ENCODE measurements around the gene IFNE.
A peak's percentile ranks its signal among the peaks of the same experiment; 100 is the strongest.

The IFNE gene

GRCh38 chr9:21482213-21482612 is at the start of gene IFNE:
Gene IFNE, minus strand, starts transcription at chr9:21482313. Its CDS starts 619 bp downstream, at chr9:21481694.
- no peak for DNase-seq

GRCh38 chr9:21528123-21528808 is 46.2 kb upstream of the IFNE start:
- DNase-seq = no peak

GRCh38 chr9:21527579-21527978 is 45.5 kb upstream of the IFNE start:
- DNase-seq = no peak

- no peak for DNase-seq
Measured at GRCh38 chr9:21525174-21525573, 43.1 kb upstream of the IFNE start.

- no peak for DNase-seq
Measured at GRCh38 chr9:21524099-21524830, 42.2 kb upstream of the IFNE start.

- no peak for DNase-seq
Measured at GRCh38 chr9:21523021-21524014, 41.2 kb upstream of the IFNE start.

- no peak for DNase-seq
Measured at GRCh38 chr9:21522348-21522747, 40.2 kb upstream of the IFNE start.

- no peak for DNase-seq
Measured at GRCh38 chr9:21521448-21521847, 39.3 kb upstream of the IFNE start.

GRCh38 chr9:21520501-21521228 is 38.6 kb upstream of the IFNE start:
- no peak for DNase-seq

GRCh38 chr9:21519855-21520434 is 37.8 kb upstream of the IFNE start:
- DNase-seq = no peak

- no peak for DNase-seq
Measured at GRCh38 chr9:21516796-21517195, 34.7 kb upstream of the IFNE start.

GRCh38 chr9:21513431-21513830 is 31.3 kb upstream of the IFNE start:
- no peak for DNase-seq

- no peak for DNase-seq
Measured at GRCh38 chr9:21510806-21511205, 28.7 kb upstream of the IFNE start.

GRCh38 chr9:21507483-21507790 is 25.3 kb upstream of the IFNE start:
- DNase-seq = no peak

GRCh38 chr9:21506626-21507482 is 24.7 kb upstream of the IFNE start:
- DNase-seq = no peak

- DNase-seq = no peak
Measured at GRCh38 chr9:21505425-21506179, 23.5 kb upstream of the IFNE start.

GRCh38 chr9:21504894-21505293 is 22.8 kb upstream of the IFNE start:
- peak; percentile 34 for DNase-seq

- DNase-seq = no peak
Measured at GRCh38 chr9:21504113-21504512, 22.0 kb upstream of the IFNE start.

GRCh38 chr9:21502586-21502985 is 20.5 kb upstream of the IFNE start:
- no peak for DNase-seq

- DNase-seq = no peak
Measured at GRCh38 chr9:21499912-21500311, 17.8 kb upstream of the IFNE start.

- no peak for DNase-seq
Measured at GRCh38 chr9:21491756-21492155, 9.6 kb upstream of the IFNE start.

Measured in CD4-positive, alpha-beta T cell treated with Interleukin-21 for 1 hour (primary cell).